PC-9 (cell line): ENCODE data around the gene MGLL. TPM values are rescaled to one million over a fixed set of nuclear protein-coding genes. Genes with fewer than 3 reads are reported as not detected.

ENCODE experiments used
- BruUV-seq: library from RNA; stranded (reverse); fragments of 400-500 nt; replicated peaks from 2 replicates; lab custom pipeline; 2021; lab: Mats Ljungman, UMichigan
- CTCF ChIA-PET: fragments of 300-600 bp; sonication (Branson Sonifier 250); formaldehyde crosslinking; loops from one replicate; lab custom pipeline; 2022; ENCODE audit warnings: antibody characterized with exemption; lab: Charles Lee
- POLR2A ChIA-PET: fragments of 300-600 bp; sonication (Branson Sonifier 250); formaldehyde crosslinking; loops from one replicate; lab custom pipeline; 2022; ENCODE audit warnings: antibody characterized with exemption; ENCODE audit not compliant: unreplicated experiment; lab: Charles Lee
- DNase-seq, 2 experiments: peaks; one replicate each; pipeline versions ENCODE4 v3.0.0 to v3.0.0-alpha.2; 2015 to 2022; ENCODE audit warnings: mixed read lengths in 1 of 2
- H2AFZ ChIP-seq: fragments of 200-600 bp; sonication (generic); 2 replicates; pipeline ENCODE4 v1.8.1; 2017; ENCODE audit warnings: antibody characterized with exemption
- H3F3A ChIP-seq: fragments of 200-600 bp; sonication (generic); 2 replicates; pipeline ENCODE4 v1.8.1; 2017; ENCODE audit warnings: antibody characterized with exemption, mild to moderate bottlenecking, low read depth; ENCODE audit not compliant: insufficient read depth
- H3K27ac ChIP-seq: fragments of 200-600 bp; sonication (generic); 2 replicates; pipeline ENCODE4 v1.6.1; 2016; ENCODE audit warnings: mixed run types
- H3K27me3 ChIP-seq: fragments of 200-600 bp; sonication (generic); 2 replicates; pipeline ENCODE4 v1.6.1; 2016; ENCODE audit warnings: low read depth, mixed run types; ENCODE audit not compliant: insufficient read depth
- H3K36me3 ChIP-seq: fragments of 200-600 bp; sonication (generic); 2 replicates; pipeline ENCODE4 v1.6.1; 2016; ENCODE audit warnings: low read depth, mixed run types
- H3K4me1 ChIP-seq: fragments of 200-600 bp; sonication (generic); replicated peaks from 2 replicates; pipeline ENCODE4 v1.6.1; 2016; ENCODE audit warnings: mixed run types; ENCODE audit not compliant: insufficient read depth
- H3K4me2 ChIP-seq: fragments of 200-600 bp; sonication (generic); 2 replicates; pipeline ENCODE4 v1.6.1; 2017; ENCODE audit warnings: mixed run types
- H3K4me3 ChIP-seq: fragments of 200-600 bp; sonication (generic); 2 replicates; pipeline ENCODE4 v1.6.1; 2016; ENCODE audit warnings: mixed run types
- H3K79me2 ChIP-seq: fragments of 200-600 bp; sonication (generic); 2 replicates; pipeline ENCODE4 v1.6.1; 2017; ENCODE audit warnings: low read depth, mixed run types
- H3K9me2 ChIP-seq: fragments of 200-600 bp; sonication (generic); 2 replicates; pipeline ENCODE4 v1.8.1; 2017; ENCODE audit warnings: mild to moderate bottlenecking; ENCODE audit not compliant: insufficient read depth
- H3K9me3 ChIP-seq: fragments of 200-600 bp; sonication (generic); 2 replicates; pipeline ENCODE4 v1.8.1; 2016; ENCODE audit warnings: low read depth; ENCODE audit not compliant: insufficient read depth
- H4K20me1 ChIP-seq: fragments of 200-600 bp; sonication (generic); 2 replicates; pipeline ENCODE4 v1.8.1; 2017; ENCODE audit not compliant: insufficient read depth
- EZH2 ChIP-seq: fragments of 200-600 bp; sonication (generic); IDR thresholded peaks from 2 replicates; pipeline ENCODE4 v1.8.0; 2017; ENCODE audit warnings: antibody characterized with exemption, low read depth
- intact Hi-C: fragments of 100-400 bp; cut with micrococcal nuclease; formaldehyde crosslinking; loops from one replicate; pipeline ENCODE4 v1.10.0; 2022; ENCODE audit not compliant: unreplicated experiment
- total RNA-seq: library from RNA; stranded (reverse); gene quantifications from 2 replicates; pipeline ENCODE4 v1.2.3, GENCODE V29; 2021
- TF ChIP-seq, protein P1 (sequence below): fragments of 200-600 bp; sonication (generic); conservative IDR thresholded peaks from 2 replicates; pipeline ENCODE4 v1.6.1; 2017; ENCODE audit warnings: mixed run types, antibody characterized with exemption, mild to moderate bottlenecking, moderate library complexity

MGLL gene
- total RNA-seq, 1 experiment from 2014 or later, result 30.7 TPM

DNA sequence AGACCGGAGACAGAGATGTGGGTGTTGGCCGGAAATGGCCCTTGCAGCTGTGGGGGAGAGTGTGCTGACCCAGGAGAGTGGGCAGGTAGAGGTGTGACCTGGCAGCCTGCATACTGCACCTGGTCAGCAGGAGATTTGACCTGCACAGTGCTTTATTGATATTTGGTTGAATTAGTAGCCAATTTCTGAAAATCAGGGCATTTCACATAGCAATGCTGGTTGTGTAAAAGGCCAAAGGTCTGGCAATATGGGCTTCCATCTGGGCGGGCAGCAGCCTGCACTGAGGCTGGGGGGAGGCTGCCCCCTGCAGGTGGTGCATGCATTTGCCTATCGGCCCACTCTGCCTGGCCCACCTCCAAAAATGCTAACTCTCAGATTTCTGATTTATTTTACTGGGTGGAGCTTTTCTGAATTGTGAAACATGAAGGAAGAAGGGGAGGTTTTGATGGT, 9.4 kb upstream of the MGLL start:
- no TSS peak for BruUV-seq
- DNase-seq, result peak in 1 of 2 experiments; percentile 36
- intact Hi-C loops, result no loop called here

DNA sequence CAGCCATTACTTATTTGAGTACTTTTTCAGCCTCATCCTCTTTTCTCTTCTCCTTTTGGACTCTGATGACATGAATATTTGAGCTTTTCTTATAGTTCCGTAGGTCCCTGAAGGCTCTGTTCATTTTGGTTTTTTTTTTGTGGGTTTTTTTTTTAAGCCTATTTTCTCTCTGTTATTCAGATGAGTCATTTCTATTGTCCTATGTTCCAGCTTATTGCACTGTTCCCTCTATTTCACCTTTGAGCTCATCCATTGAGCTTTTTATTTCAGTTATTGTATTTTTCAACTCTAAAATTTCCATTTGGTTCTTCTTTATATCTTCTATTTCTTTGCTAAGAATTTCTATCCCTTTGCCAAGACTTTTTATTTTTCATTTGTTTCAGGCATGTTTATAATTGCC, 7.2 kb upstream of the MGLL start:
- H3K4me1 ChIP-seq, result no peaks in the 10 kb centered on the region
- H3K9me3 ChIP-seq, result peaks cover 22% of the 10 kb centered on the region; the same call in 1 of the 2 replicates
- no peak for TF ChIP-seq EZH2
- TF ChIP-seq, protein P1, sequence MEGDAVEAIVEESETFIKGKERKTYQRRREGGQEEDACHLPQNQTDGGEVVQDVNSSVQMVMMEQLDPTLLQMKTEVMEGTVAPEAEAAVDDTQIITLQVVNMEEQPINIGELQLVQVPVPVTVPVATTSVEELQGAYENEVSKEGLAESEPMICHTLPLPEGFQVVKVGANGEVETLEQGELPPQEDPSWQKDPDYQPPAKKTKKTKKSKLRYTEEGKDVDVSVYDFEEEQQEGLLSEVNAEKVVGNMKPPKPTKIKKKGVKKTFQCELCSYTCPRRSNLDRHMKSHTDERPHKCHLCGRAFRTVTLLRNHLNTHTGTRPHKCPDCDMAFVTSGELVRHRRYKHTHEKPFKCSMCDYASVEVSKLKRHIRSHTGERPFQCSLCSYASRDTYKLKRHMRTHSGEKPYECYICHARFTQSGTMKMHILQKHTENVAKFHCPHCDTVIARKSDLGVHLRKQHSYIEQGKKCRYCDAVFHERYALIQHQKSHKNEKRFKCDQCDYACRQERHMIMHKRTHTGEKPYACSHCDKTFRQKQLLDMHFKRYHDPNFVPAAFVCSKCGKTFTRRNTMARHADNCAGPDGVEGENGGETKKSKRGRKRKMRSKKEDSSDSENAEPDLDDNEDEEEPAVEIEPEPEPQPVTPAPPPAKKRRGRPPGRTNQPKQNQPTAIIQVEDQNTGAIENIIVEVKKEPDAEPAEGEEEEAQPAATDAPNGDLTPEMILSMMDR, result no peak
- no peak for DNase-seq
- H3K36me3 ChIP-seq, result no peaks in the 10 kb centered on the region
- no peaks in the 10 kb centered on the region for H4K20me1 ChIP-seq
- H3K27ac ChIP-seq, result no peak overlapping the region
- H3F3A ChIP-seq, result 0 out of 2 replicates have a peak, but pooled peaks cover 4% of the 10 kb centered on the region
- no peaks in the 10 kb centered on the region for H3K79me2 ChIP-seq
- intact Hi-C loops, result no loop called here
- no peak overlapping the region for H2AFZ ChIP-seq
- CTCF ChIA-PET, result no interaction called here
- no TSS peak for BruUV-seq
- H3K4me3 ChIP-seq, result no peak overlapping the region
- no peaks in the 10 kb centered on the region for H3K27me3 ChIP-seq
- POLR2A ChIA-PET, result no interaction called here
- no peaks in the 10 kb centered on the region for H3K9me2 ChIP-seq
- no peak overlapping the region for H3K4me2 ChIP-seq

More for the DNA sequence above, 9.4 kb upstream of the MGLL start:
- Histone ChIP-seq H2AFZ (no peak overlapping the region), H3K4me1 (no peaks in the 10 kb centered on the region), H3K79me2 (no peaks in the 10 kb centered on the region), H3K9me3 (peaks cover 22% of the 10 kb centered on the region; the same call in 1 of the 2 replicates), H3K27ac (no peak overlapping the region), H3K9me2 (no peaks in the 10 kb centered on the region), H3K36me3 (no peaks in the 10 kb centered on the region), H3F3A (no peaks in the 10 kb centered on the region), H3K27me3 (no peaks in the 10 kb centered on the region), H3K4me3 (no peak overlapping the region), H4K20me1 (no peaks in the 10 kb centered on the region), H3K4me2 (no peak overlapping the region)
- ChIA-PET CTCF (interaction anchor here (0.6 kb wide), 1 partner anchor 28 kb away, joined by 4 read pairs; no protein-coding TSS in a partner anchor), POLR2A (no interaction called here)
- no peak for TF ChIP-seq EZH2
- TF ChIP-seq, protein P1, result peak; percentile 63

DNA sequence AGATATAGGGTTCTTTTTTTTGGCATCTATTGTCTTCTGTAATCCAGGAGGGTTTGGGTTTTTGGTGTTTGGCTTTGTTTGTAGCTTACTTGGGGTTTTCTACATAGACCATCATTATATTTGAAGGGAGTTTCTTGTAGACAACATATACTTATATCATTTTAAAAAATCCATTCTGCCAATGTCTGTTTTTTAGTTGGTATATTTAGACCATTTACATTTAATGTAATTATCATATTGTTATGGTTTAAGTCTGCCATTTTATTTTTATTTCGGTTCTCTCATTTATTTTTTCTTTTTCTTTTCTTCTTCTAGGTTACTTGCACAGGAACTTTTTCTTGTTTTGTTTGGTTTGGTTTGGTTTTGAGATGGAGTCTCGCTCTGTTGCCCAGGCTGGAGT, 5.5 kb upstream of the MGLL start:
- TF ChIP-seq EZH2, result no peak
- TF ChIP-seq, protein P1, result no peak
- no peak overlapping the region for H3K27ac ChIP-seq
- H3K4me2 ChIP-seq, result no peak overlapping the region
- H4K20me1 ChIP-seq, result no peaks in the 10 kb centered on the region
- no peaks in the 10 kb centered on the region for H3K36me3 ChIP-seq
- no peak overlapping the region for H2AFZ ChIP-seq
- peaks cover 19% of the 10 kb centered on the region; the same call in 1 of the 2 replicates for H3K9me3 ChIP-seq
- no peaks in the 10 kb centered on the region for H3K27me3 ChIP-seq
- POLR2A ChIA-PET, result interaction anchor here (0.7 kb wide), 1 partner anchor 10 kb away, joined by 4 read pairs; no protein-coding TSS in a partner anchor
- H3K4me1 ChIP-seq, result no peaks in the 10 kb centered on the region; the same call in 1 of the 2 replicates
- no peaks in the 10 kb centered on the region for H3K79me2 ChIP-seq
- intact Hi-C loops, result no loop called here
- H3F3A ChIP-seq, result 0 out of 2 replicates have a peak, but pooled peaks cover 4% of the 10 kb centered on the region
- no peaks in the 10 kb centered on the region for H3K9me2 ChIP-seq
- no peak for DNase-seq
- CTCF ChIA-PET, result no interaction called here
- no TSS peak for BruUV-seq
- H3K4me3 ChIP-seq, result no peak overlapping the region
